Breast epithelium (tissue), 4 donors: ENCODE results near the gene NCAPD3. TPM values are rescaled to one million over a fixed set of nuclear protein-coding genes. Genes with fewer than 3 reads are reported as not detected.
A peak's percentile ranks its signal among the peaks of the same experiment; 100 is the strongest.

Experiments
- DNase-seq, 2 donors: peaks; one replicate each; pipeline ENCODE4 v3.0.0-alpha.2; 2019; ENCODE audit warnings: low spot score in 2 of 2
- H3K27ac ChIP-seq, 2 donors: fragments of 200-600 bp; sonication (generic) in 1 of 2; one replicate each; pipeline ENCODE4 v1.5.1; 2016 to 2019; ENCODE audit warnings: mild to moderate bottlenecking in 1 of 2
- H3K27me3 ChIP-seq, 2 donors: fragments of 200-600 bp; sonication (generic) in 1 of 2; one replicate each; pipeline versions ENCODE4 v1.5.1 to v1.6.0; 2017 to 2019; ENCODE audit warnings: control low read depth in 1 of 2, mild to moderate bottlenecking in 1 of 2
- H3K36me3 ChIP-seq: fragments of 200-600 bp; one replicate; pipeline ENCODE4 v1.5.1; 2019
- H3K4me1 ChIP-seq, 2 donors: fragments of 200-600 bp; sonication (generic); one replicate each; pipeline ENCODE4 v1.5.1; 2016 to 2019; ENCODE audit warnings: control low read depth in 1 of 2
- H3K4me3 ChIP-seq, 3 donors: fragments of 200-600 bp; sonication (generic); 1 replicate in 2 of 3; 2 replicates in 1 of 3; pipeline ENCODE4 v1.5.1; 2016 to 2019; ENCODE audit warnings: mild to moderate bottlenecking in 3 of 3, moderate library complexity in 2 of 3
- H3K9me3 ChIP-seq, 2 donors: fragments of 200-600 bp; sonication (generic) in 1 of 2; one replicate each; pipeline ENCODE4 v1.5.1; 2016 to 2019; ENCODE audit warnings: control low read depth in 1 of 2
- CTCF ChIP-seq, 3 donors: fragments of 450-650 bp; IDR thresholded peaks; one replicate each; pipeline ENCODE4 v1.5.1; 2016 to 2017; ENCODE audit warnings: antibody characterized with exemption in 3 of 3, mild to moderate bottlenecking in 3 of 3, moderate library complexity in 3 of 3
- POLR2A ChIP-seq: fragments of 450-650 bp; IDR thresholded peaks from one replicate; pipeline ENCODE4 v1.6.1; 2016; ENCODE audit warnings: antibody characterized with exemption, mild to moderate bottlenecking, moderate library complexity
- POLR2AphosphoS5 ChIP-seq, 3 donors: sonication (generic); formaldehyde crosslinking; IDR thresholded peaks; one replicate each; pipeline ENCODE4 v1.6.1; 2017; ENCODE audit warnings: antibody characterized with exemption in 3 of 3
- intact Hi-C: fragments of 100-400 bp; cut with DNase I; formaldehyde crosslinking; loops from one replicate; pipeline ENCODE4 v1.15.1; 2023; ENCODE audit warnings: low total_unique reads
- total RNA-seq, 3 donors: library from RNA; depleted of rRNA; stranded (reverse); fragments of >200 nt; gene quantifications; one replicate each; pipeline ENCODE4 v1.1.0, GENCODE V29; 2016

The NCAPD3 gene
- total RNA-seq, 3 donors from 2014 or later: 12.0 to 16.5 (median 12.1) TPM

GRCh38 chr11:134231958-134232659, 8.3 kb upstream of the NCAPD3 start:
- no peak overlapping the region for H3K27ac ChIP-seq
- H3K9me3 ChIP-seq: no peaks in the 10 kb centered on the region
- H3K4me3 ChIP-seq: no peak overlapping the region
- no peak for TF ChIP-seq CTCF (IDR thresholded peaks at IDR 0.05)
- TF ChIP-seq POLR2AphosphoS5 (IDR thresholded peaks at IDR 0.05): no peak
- no peak for TF ChIP-seq POLR2A
- DNase-seq: no peak
- intact Hi-C loops: no loop called here
- H3K4me1 ChIP-seq: no peaks in the 10 kb centered on the region
- H3K27me3 ChIP-seq: no peaks in the 10 kb centered on the region
- no peaks in the 10 kb centered on the region for H3K36me3 ChIP-seq

DNA sequence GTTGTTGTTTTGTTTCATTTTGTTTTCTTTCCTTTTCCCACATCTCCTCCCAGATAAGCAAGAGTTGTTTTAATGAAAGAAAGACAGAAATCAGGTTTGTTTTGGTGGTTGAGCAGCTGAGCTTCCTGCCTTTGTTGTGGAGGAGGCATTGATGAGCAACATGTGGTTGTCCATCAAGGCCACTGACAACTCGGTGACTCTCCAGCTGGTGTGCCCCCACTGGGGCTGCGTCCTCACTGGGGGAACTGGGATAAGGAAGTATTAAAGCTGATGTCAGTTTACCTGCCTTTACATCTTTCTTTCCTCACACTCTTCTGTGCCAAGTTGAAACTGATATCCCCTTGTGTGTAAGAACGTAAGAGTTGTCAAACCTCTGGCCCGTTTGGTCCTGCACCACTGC, 6.6 kb upstream of the NCAPD3 start:
- TF ChIP-seq POLR2A (no peak), CTCF (IDR thresholded peaks at IDR 0.05) (no peak), POLR2AphosphoS5 (IDR thresholded peaks at IDR 0.05) (no peak)
- Histone ChIP-seq H3K27me3 (no peaks in the 10 kb centered on the region), H3K4me3 (no peak overlapping the region), H3K36me3 (no peaks in the 10 kb centered on the region), H3K27ac (no peak overlapping the region), H3K4me1 (peaks cover 0 to 7% of the 10 kb centered on the region in 2 donors), H3K9me3 (no peaks in the 10 kb centered on the region)
- DNase-seq: no peak
- intact Hi-C loops: no loop called here

DNA sequence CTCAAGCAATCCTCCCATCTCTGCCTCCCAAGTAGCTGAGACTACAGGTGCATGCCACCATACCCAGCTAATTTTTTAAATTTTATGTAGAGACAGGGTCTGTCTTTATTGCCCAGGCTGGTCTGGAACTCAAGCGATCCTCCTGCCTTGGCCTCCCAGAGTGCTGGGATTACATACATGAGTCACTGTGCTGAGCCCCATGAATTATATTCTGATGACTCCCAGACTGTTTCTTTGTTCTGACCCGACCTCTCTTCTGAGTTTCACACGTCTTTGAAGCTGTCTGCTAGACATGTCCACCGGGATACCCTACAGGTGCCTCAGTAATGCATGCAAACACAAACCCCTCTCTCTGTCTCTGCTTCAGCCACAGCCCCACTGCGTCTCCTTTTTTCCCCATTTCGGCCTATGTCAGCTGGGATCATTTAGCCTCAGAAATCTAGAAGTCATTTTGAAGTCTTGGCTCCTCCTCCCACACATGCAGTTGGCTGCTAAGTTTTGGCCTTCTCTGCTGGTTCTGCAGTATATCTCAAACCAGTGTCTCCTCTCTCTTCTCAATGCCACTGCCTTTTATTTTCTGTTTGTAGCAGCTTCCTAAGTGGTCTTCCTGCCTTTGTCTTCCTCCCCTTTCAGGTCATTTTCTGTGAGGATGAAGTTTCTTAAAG, 5.5 kb upstream of the NCAPD3 start:
- TF ChIP-seq CTCF (IDR thresholded peaks at IDR 0.05): no peak
- TF ChIP-seq POLR2AphosphoS5 (IDR thresholded peaks at IDR 0.05): no peak
- TF ChIP-seq POLR2A: no peak
- intact Hi-C loops: no loop called here
- H3K36me3 ChIP-seq: no peaks in the 10 kb centered on the region
- no peak overlapping the region for H3K4me3 ChIP-seq
- H3K9me3 ChIP-seq: no peaks in the 10 kb centered on the region
- H3K4me1 ChIP-seq: peaks cover 0 to 7% of the 10 kb centered on the region in 2 donors
- H3K27ac ChIP-seq: no peak overlapping the region
- no peak for DNase-seq
- H3K27me3 ChIP-seq: no peaks in the 10 kb centered on the region

DNA sequence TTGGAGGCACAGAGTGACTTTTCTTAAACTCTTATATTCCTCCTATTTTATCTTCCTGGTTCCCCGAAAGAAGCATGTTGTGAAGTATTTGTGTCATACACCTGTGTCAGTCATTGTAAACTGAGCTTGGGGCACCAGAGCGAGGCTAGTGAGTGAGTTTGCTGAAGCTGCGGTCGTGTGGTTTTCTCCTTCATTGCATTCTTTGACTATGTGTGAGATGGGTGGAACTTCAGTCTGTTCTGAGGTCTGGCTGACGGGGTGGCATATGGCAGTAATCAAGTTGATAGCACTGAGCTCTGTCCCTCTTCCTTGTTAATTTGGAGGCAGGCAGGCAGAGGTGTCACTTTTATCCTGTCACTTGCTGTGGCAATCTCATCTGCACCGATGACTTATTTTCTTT, 4.9 kb upstream of the NCAPD3 start:
- Histone ChIP-seq H3K36me3 (no peaks in the 10 kb centered on the region), H3K4me1 (peaks cover 0 to 7% of the 10 kb centered on the region in 2 donors), H3K27ac (no peak overlapping the region), H3K9me3 (no peaks in the 10 kb centered on the region), H3K4me3 (no peak overlapping the region), H3K27me3 (no peaks in the 10 kb centered on the region)
- no peak for DNase-seq
- intact Hi-C loops: no loop called here
- TF ChIP-seq POLR2A (no peak), POLR2AphosphoS5 (IDR thresholded peaks at IDR 0.05) (no peak), CTCF (IDR thresholded peaks at IDR 0.05) (no peak)

DNA sequence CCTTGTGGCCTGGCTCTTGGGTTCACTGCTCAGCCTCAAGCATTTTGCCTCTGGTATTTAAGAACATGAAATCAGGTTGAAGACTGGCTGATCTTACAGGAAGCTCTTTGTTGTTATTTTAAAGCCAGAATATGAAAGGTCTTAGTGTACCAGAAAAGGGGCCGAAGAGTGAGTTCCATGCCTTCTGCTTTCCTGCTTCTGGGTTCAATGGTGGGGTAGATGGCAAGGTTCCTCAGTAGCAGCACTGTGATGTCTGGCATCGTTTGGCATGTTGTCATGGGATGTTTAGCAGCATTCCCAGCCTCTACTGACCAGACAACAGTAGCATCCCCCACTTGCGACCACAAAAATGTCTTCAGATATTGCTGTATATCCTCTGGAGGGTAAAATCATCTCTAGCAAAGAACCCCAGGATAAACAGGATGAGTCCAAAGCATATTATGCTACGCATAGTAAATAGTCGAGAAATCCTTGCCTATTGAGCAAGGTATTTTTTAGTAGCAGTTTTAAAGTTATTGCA, 3.1 kb upstream of the NCAPD3 start:
- TF ChIP-seq POLR2AphosphoS5 (IDR thresholded peaks at IDR 0.05): no peak
- H3K27ac ChIP-seq: peak overlapping the region in 1 of 2 donors; percentile 10
- H3K27me3 ChIP-seq: no peaks in the 10 kb centered on the region
- peak overlapping the region in 1 of 3 donors; percentile 99 for H3K4me3 ChIP-seq
- no peak for DNase-seq
- intact Hi-C loops: no loop called here
- no peaks in the 10 kb centered on the region for H3K9me3 ChIP-seq
- no peaks in the 10 kb centered on the region for H3K36me3 ChIP-seq
- H3K4me1 ChIP-seq: peaks cover 5 to 11% of the 10 kb centered on the region in 2 donors
